ENCODE measurements around the gene MOCS1.

GRCh38 chr6:39887692-39888450 is 46.4 kb downstream of the MOCS1 start:
- no peak for TF ChIP-seq EZH2 (IDR thresholded peaks at IDR 0.05; ENCODE audit: insufficient read depth, poor library complexity, severe bottlenecking)
- TF ChIP-seq EZH2phosphoT487 (IDR thresholded peaks at IDR 0.05; ENCODE audit: insufficient read depth, low read depth) = no peak
